MCF 10A (cell line): ENCODE measurements around the gene AMMECR1. TPM values are rescaled to one million over a fixed set of nuclear protein-coding genes. Genes with fewer than 3 reads are reported as not detected.
A peak's percentile ranks its signal among the peaks of the same experiment; 100 is the strongest.

ENCODE experiments used
- BruUV-seq: library from RNA; stranded (reverse); fragments of 400-500 nt; replicated peaks from 2 replicates; lab custom pipeline; 2021; lab: Mats Ljungman, UMichigan
- CTCF ChIA-PET: fragments of 300-600 bp; sonication (Branson Sonifier 250); formaldehyde crosslinking; extraction: SDS; loops from one replicate; lab custom pipeline; 2021; ENCODE audit warnings: antibody characterized with exemption, inconsistent platforms; lab: Yijun Ruan, JAX
- POLR2A ChIA-PET: fragments of 300-600, 350-650 bp; sonication (Branson Sonifier 250); formaldehyde crosslinking; extraction: SDS; loops from one replicate; lab custom pipeline; 2020; ENCODE audit warnings: antibody characterized with exemption, inconsistent platforms; lab: Yijun Ruan, JAX
- DNase-seq: peaks from one replicate; pipeline ENCODE4 v3.0.0-alpha.2; 2018; ENCODE audit not compliant: unreplicated experiment
- H3K27ac Mint-ChIP-seq: one replicate; pipeline ENCODE4 v1.8.0; 2022; ENCODE audit warnings: mild to moderate bottlenecking, low read depth, mixed read lengths; ENCODE audit not compliant: unreplicated experiment
- H3K27me3 Mint-ChIP-seq: one replicate; pipeline ENCODE4 v1.8.0; 2022; ENCODE audit warnings: mixed read lengths; ENCODE audit not compliant: insufficient read depth, unreplicated experiment
- H3K36me3 Mint-ChIP-seq: one replicate; pipeline ENCODE4 v1.8.0; 2022; ENCODE audit warnings: mild to moderate bottlenecking, moderate library complexity, mixed read lengths; ENCODE audit not compliant: insufficient read depth, unreplicated experiment
- H3K4me1 Mint-ChIP-seq: one replicate; pipeline ENCODE4 v1.8.0; 2022; ENCODE audit warnings: mixed read lengths; ENCODE audit not compliant: insufficient read depth, unreplicated experiment
- H3K4me3 Mint-ChIP-seq: one replicate; pipeline ENCODE4 v1.8.0; 2022; ENCODE audit warnings: mild to moderate bottlenecking, moderate library complexity, mixed read lengths; ENCODE audit not compliant: unreplicated experiment
- H3K9me3 Mint-ChIP-seq: one replicate; pipeline ENCODE4 v1.8.0; 2022; ENCODE audit warnings: mixed read lengths; ENCODE audit not compliant: unreplicated experiment
- intact Hi-C: fragments of 100-400 bp; cut with micrococcal nuclease; formaldehyde crosslinking; loops from 2 replicates; pipeline ENCODE4 v1.14.1; 2022
- total RNA-seq: library from RNA; stranded (reverse); gene quantifications from 2 replicates; pipeline ENCODE4 v1.2.3, GENCODE V29; 2022
- TF ChIP-seq, protein P1 (sequence below): fragments of 200-600 bp; IDR thresholded peaks from one replicate; pipeline ENCODE4 v1.8.0; 2022; ENCODE audit warnings: antibody characterized with exemption, mild to moderate bottlenecking; ENCODE audit not compliant: unreplicated experiment

Gene AMMECR1
- total RNA-seq, 1 experiment from 2014 or later: 20.8 TPM

DNA sequence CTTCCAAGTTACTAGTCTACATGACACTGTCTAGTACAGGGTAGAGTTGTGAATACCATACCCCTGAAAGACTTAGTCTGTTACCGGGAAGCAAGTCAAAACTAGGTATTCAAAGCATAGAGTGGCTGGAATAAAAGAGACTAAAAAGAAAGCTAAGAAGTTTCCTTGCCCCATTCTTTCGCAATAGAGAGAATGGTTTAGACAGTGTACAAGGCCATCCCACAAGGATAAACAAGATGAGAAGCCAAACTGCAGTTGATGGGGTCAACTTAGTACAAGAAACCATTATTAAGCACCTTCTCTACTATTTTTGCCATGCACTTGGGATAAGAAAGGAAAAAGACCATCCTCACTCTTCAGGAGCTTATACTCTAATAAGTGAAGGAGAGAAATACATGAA, 30.3 kb downstream of the AMMECR1 start:
- Mint-ChIP-seq H3K27ac (no peak overlapping the region), H3K4me1 (peaks cover 21% of the 10 kb centered on the region), H3K9me3 (no peaks in the 10 kb centered on the region), H3K27me3 (peaks cover 33% of the 10 kb centered on the region), H3K36me3 (peaks cover 7% of the 10 kb centered on the region), H3K4me3 (no peak overlapping the region)
- POLR2A ChIA-PET: interaction anchor here (1.8 to 3.5 kb wide), 2 partner anchors 29 to 57 kb away, joined by 8 to 21 read pairs; partner anchors contain the start of gene AMMECR1
- TF ChIP-seq, protein P1, sequence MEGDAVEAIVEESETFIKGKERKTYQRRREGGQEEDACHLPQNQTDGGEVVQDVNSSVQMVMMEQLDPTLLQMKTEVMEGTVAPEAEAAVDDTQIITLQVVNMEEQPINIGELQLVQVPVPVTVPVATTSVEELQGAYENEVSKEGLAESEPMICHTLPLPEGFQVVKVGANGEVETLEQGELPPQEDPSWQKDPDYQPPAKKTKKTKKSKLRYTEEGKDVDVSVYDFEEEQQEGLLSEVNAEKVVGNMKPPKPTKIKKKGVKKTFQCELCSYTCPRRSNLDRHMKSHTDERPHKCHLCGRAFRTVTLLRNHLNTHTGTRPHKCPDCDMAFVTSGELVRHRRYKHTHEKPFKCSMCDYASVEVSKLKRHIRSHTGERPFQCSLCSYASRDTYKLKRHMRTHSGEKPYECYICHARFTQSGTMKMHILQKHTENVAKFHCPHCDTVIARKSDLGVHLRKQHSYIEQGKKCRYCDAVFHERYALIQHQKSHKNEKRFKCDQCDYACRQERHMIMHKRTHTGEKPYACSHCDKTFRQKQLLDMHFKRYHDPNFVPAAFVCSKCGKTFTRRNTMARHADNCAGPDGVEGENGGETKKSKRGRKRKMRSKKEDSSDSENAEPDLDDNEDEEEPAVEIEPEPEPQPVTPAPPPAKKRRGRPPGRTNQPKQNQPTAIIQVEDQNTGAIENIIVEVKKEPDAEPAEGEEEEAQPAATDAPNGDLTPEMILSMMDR: no peak
- intact Hi-C loops: no loop called here
- peak; percentile 27 for DNase-seq
- CTCF ChIA-PET: interaction anchor here (0.7 to 1.0 kb wide), 2 partner anchors 10 to 132 kb away, joined by 4 read pairs; no protein-coding TSS in a partner anchor
- BruUV-seq: no TSS peak

DNA sequence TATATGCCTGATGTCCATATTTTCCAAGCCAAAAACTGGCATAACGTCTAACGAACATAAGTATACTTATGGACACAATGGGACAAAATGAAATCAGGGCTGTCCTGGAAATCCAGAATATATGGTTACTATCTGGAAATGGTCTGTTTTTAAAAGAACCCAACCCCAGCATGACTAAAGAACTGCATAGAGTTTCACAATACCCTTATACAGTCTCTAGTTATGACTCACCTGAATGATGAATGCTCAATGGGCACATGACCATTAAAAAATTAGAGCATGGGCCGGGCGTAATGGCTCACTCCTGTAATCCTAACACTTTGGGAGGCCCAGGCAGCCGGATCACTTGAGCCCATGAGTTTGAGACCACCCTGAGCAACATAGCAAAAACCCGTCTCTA, 31.8 kb downstream of the AMMECR1 start:
- H3K27me3 Mint-ChIP-seq: peaks cover 36% of the 10 kb centered on the region
- no peak overlapping the region for H3K4me3 Mint-ChIP-seq
- BruUV-seq: no TSS peak
- H3K4me1 Mint-ChIP-seq: peaks cover 21% of the 10 kb centered on the region
- CTCF ChIA-PET: no interaction called here
- POLR2A ChIA-PET: interaction anchor here (1.3 to 3.5 kb wide), 2 partner anchors 9 to 31 kb away, joined by 3 to 21 read pairs; partner anchors contain the start of gene AMMECR1
- intact Hi-C loops: no loop called here
- peaks cover 5% of the 10 kb centered on the region for H3K36me3 Mint-ChIP-seq
- DNase-seq: peak; percentile 77
- H3K9me3 Mint-ChIP-seq: no peaks in the 10 kb centered on the region
- TF ChIP-seq, protein P1: no peak
- peak overlapping the region; percentile 70 for H3K27ac Mint-ChIP-seq

DNA sequence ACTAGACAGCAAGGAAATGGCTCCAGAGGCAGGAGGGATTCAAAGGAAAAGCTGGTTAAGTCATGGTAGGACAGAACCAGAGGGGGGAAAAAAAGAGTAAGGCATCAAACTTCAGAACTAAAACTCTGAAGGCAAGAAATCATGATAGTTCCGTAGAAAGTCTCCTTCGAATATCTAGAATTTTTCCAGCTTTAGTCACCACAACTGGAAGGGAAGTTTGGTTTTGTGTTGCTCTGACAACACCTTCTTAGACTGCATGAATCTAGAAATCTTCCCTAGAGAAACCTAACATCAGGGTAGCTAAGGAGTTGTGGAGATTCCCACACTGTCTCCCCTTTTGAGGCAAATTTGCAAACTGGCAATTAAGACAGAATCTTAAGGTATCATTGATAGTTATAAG, 33.7 kb downstream of the AMMECR1 start:
- Mint-ChIP-seq H3K27ac (peak overlapping the region; percentile 77), H3K4me3 (no peak overlapping the region), H3K27me3 (peaks cover 23% of the 10 kb centered on the region), H3K4me1 (peaks cover 21% of the 10 kb centered on the region), H3K36me3 (no peaks in the 10 kb centered on the region), H3K9me3 (no peaks in the 10 kb centered on the region)
- CTCF ChIA-PET: no interaction called here
- DNase-seq: peak; percentile 47
- no TSS peak for BruUV-seq
- intact Hi-C loops: no loop called here
- POLR2A ChIA-PET: interaction anchor here (1.1 to 1.2 kb wide), 2 partner anchors 34 to 55 kb away, joined by 3 read pairs; partner anchors contain the start of gene AMMECR1
- TF ChIP-seq, protein P1: no peak

DNA sequence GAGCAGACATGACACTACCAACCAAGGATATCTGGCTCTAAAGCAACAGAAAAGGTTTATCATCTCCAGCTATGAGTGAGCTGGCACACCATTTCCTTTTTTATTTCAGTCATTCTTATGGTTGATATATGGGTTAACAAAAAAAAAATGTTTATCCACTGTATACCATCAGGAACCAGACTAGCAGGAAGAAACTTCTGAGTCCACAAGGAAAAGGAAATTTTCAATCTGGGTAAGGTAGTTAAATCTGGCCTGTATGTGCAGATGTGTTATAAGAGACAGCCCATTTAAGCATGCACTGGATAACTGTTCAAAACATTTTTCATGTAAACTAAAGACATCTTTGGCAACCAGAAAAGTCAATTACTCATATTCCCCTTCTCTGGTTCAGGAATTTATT, 35.0 kb downstream of the AMMECR1 start:
- CTCF ChIA-PET: no interaction called here
- Mint-ChIP-seq H3K4me1 (peaks cover 12% of the 10 kb centered on the region), H3K27ac (no peak overlapping the region)

More for the DNA sequence above, 35.0 kb downstream of the AMMECR1 start:
- Mint-ChIP-seq H3K4me3 (no peak overlapping the region), H3K27me3 (peaks cover 13% of the 10 kb centered on the region), H3K9me3 (no peaks in the 10 kb centered on the region), H3K36me3 (no peaks in the 10 kb centered on the region)
- POLR2A ChIA-PET: no interaction called here
- BruUV-seq: no TSS peak
- DNase-seq: no peak
- TF ChIP-seq, protein P1: no peak
- intact Hi-C loops: no loop called here
